GM10847 (cell line): ENCODE measurements around the gene RNF17.

Source experiments
- POLR2A ChIP-seq: IDR thresholded peaks from 2 replicates; pipeline ENCODE4 v1.6.1; 2011; ENCODE audit not compliant: insufficient read length; ENCODE audit errors: extremely low read depth

The RNF17 gene, protein sequence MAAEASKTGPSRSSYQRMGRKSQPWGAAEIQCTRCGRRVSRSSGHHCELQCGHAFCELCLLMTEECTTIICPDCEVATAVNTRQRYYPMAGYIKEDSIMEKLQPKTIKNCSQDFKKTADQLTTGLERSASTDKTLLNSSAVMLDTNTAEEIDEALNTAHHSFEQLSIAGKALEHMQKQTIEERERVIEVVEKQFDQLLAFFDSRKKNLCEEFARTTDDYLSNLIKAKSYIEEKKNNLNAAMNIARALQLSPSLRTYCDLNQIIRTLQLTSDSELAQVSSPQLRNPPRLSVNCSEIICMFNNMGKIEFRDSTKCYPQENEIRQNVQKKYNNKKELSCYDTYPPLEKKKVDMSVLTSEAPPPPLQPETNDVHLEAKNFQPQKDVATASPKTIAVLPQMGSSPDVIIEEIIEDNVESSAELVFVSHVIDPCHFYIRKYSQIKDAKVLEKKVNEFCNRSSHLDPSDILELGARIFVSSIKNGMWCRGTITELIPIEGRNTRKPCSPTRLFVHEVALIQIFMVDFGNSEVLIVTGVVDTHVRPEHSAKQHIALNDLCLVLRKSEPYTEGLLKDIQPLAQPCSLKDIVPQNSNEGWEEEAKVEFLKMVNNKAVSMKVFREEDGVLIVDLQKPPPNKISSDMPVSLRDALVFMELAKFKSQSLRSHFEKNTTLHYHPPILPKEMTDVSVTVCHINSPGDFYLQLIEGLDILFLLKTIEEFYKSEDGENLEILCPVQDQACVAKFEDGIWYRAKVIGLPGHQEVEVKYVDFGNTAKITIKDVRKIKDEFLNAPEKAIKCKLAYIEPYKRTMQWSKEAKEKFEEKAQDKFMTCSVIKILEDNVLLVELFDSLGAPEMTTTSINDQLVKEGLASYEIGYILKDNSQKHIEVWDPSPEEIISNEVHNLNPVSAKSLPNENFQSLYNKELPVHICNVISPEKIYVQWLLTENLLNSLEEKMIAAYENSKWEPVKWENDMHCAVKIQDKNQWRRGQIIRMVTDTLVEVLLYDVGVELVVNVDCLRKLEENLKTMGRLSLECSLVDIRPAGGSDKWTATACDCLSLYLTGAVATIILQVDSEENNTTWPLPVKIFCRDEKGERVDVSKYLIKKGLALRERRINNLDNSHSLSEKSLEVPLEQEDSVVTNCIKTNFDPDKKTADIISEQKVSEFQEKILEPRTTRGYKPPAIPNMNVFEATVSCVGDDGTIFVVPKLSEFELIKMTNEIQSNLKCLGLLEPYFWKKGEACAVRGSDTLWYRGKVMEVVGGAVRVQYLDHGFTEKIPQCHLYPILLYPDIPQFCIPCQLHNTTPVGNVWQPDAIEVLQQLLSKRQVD (N-terminal part only)

DNA sequence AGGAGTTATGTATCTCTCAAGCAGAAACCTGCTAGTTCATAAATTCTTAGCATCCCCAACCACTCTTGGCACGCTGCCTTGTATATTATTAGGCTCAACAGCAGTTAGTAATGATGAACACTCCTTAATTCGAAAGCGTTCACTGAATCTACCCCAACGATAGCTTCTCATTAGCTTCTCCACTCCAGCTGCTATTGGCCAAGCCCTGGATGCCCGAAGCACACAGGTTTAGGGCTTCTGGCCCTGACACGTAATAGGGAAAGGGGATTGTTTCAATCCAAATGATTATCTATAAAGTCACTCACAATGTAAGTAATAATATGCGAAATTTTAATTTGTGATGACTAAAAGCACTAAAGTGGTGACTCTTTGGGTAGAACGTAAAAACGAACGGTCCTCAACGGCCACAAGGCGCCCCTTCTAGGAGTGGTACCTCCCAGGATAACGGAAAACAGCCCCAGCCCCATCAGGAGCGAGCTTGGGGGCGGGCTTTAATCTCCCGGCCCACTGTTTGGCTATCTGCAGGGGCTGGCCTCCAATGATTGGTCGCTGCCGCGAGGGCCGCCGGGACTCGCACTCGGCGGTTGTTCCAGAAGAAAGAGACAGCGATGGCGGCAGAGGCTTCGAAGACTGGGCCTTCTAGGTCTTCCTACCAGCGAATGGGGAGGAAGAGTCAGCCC, at the start of gene RNF17:
Gene RNF17 (plus strand): TSS at position 574 of the 680 bp plus-strand sequence. CDS start 35 bp downstream, at position 609.
- no peak for TF ChIP-seq POLR2A

DNA sequence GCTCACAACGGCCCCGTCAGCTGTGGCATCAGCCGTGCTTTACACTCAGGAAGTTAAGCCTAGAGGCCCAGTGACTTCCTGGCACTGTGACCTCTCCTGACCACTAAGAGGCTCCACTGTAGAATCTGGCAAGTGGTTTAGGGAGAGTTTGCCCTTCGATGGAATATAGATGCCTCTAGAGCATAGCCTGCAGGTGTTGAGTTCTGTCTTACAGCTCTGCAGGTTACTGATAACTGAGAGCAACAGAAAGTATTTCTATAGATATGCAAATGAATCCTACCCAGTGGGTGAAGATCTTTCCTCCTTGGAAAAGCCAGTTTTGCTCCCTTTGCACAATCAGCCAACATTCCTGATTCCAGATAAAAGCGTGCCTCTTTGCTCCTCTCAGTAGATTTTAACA, 48.0 kb upstream of the RNF17 start:
- no peak for TF ChIP-seq POLR2A

DNA sequence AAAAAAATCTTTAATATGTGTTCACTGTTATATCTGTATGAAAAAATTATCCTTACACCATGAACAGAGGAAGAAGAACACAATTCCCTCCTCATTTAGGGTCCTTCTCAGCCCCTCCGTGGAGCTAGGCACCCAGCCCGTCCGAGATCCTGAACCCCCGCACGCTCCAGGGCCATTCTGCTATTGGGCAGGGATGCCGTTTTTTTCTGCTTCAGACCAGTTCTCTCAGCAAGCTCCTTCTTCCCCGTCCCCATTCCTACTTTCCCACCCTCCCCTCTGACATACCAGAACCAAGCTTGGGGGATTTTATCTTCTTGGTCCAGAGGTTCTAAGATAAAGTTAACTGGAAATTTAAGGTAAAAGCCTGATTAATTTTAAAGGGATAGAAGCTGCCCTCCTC, 47.5 kb upstream of the RNF17 start:
- no peak for TF ChIP-seq POLR2A

DNA sequence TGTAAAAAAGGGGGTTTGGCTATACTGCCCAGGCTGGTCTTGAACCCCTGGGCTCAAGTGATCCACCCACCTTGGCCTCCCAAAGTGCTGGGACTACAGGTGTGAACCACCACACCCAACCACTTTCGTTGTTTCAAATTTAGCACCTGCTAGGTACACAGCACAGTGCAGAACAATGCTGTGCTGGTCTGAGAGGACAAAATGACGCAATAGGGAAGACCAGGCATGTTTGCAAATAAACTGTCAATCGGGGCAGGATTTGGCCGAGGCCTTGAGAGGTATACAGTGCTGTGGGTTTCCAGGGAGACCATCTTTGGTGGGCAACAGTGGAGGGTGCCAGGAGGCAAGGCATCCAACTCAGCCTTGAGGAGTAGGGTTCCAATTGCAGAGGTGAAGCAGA, 46.8 kb upstream of the RNF17 start:
- TF ChIP-seq POLR2A: no peak

DNA sequence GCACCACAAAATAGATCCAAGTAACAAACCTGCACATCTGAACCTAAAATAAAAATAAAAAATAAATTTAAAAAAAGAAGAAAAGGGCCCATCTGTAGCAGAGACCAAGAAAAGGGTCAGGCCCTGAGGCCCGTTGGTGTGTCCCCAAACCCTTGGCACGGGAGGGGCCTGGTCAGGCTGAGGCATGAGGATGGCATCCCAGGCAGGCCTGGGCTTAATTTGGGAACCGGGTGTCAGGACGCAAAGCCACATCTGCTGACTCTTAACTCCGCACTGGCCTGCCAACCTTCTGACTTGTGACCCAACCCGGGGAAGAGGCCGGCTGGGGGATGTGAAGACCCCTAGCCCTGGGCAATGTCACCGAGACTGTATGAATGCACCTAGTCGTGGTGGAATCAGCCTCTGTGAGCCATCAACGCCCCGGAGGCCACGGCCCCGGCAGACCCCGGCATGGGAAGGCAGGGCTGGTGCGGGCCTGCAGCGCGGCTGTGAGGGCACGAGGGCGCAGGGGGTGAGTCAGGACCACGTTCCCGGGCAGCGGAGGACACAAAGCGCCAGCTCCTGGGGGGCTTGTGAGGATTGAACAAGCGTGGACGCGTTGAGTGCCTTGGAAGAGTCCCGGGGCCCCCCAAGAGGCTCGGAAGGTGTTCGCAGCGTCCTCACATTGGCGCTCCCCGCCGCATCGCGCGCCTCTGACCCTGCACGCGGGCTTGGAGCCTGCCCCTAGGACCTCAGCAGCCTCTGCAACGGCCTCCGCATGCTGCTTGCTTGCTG, 45.6 kb upstream of the RNF17 start:
- TF ChIP-seq POLR2A: no peak

DNA sequence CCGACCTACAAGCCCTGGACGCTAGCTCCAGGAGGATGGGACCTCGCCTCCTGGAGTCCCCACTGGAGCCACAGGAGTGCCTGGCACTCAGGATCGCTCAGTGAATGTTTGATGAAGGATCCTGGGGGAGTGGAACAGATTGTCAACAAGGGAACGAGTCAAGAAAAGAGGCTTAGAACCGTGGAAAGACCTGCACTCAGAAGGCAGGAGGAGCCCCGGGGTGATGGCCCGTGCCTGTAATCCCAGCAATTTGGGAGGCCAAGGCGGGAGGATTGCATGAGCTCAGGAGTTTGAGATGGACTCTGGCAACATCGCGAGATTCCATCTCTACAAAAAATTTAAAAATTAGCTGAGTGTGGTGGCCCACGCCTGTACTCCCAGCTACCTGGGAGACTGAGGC, 44.8 kb upstream of the RNF17 start:
- TF ChIP-seq POLR2A: no peak

DNA sequence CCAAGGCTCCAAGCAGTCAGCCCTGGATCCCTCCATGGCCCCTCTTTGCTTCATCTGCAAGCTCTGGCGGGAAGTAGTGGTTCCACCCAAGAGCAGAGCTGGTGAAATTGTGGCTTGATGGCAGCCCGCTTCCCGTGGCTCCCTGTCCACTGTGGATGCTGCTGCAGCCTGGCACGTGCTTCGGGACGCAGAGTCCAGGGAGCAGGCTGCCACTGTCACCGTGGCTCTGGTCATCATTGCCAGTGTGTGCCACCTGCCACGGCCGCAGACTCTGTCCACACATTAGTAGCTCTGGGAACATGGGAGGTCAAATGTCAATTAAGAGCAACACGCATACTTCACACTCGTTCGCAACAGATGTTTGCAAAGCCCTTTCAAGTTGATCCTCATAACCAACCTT, 40.8 kb upstream of the RNF17 start:
- TF ChIP-seq POLR2A: no peak

DNA sequence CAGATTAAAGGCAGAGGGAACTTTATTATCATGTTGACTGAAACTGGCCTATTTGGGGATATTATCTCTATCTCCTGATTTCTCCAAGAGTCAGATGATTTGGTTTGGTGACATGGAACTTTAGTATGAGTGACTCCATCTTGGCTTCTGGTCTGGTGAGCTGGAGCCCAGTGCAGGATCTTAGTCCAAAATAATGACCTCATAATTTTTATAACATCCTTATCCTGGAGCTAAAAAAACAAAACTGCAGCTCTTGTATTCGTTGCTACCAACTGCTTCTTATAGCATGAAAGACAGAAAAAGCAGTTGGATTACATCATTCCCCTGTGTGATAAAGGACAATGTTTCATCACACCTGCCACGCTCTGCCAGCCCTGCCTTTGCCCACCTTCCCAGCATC, 39.3 kb upstream of the RNF17 start:
- no peak for TF ChIP-seq POLR2A

DNA sequence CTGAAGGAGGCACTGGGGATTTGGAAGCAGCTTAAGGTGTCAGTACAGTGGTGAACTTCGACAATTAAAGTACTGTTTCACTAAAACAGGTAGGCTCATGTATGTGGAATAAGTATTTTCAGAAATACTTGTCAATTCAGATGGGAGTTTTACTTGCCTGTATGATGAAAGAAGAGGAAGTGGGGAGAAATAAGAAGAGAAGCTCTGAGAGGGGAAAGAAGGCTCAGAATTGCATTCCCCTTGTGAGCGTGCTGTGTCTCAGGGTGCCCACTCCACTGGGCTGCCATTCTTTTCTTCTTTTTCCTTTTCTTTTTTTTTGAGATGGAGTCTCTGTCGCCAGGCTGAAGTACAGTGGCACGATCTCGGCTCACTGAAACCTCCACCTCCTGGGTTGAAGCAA, 38.6 kb upstream of the RNF17 start:
- no peak for TF ChIP-seq POLR2A

DNA sequence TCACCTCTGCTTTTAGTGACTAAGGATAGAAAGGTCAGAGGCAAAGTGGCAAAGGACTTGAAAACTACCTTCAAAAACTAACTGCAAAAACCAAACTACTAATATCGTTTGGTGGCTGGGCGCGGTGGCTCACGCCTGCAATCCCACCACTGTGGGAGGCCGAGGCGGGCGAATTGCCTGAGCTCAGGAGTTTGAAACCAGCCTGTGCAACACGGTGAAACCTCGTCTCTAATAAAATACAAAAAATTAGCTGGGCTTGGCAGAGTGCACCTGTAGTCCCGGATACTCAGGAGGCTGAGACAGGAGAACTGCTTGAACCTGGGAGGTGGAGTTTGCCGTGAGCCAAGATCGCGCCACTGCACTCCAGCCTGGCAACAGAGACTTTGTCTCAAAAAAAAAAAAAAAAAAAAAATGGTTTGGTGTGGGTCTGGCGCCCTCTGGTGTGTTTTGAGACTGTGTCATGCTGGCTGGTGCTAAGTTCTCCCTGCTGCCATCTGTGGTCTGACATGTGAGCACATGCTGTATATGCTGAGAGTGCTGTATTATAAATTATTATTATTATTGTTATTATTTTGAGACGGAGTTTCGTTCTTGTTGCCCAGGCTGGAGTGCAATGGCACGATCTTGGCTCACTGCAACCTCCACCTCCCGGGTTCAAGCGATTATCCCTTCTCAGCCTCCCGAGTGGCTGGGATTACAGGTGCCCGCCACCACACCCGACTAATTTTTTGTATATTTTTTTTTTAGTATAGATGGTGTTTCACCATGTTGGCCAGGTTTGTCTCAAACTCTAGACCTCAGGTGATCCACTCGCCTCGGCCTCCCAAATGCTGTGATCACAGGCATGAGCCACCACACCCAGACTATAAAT, 36.0 kb upstream of the RNF17 start:
- TF ChIP-seq POLR2A: no peak

DNA sequence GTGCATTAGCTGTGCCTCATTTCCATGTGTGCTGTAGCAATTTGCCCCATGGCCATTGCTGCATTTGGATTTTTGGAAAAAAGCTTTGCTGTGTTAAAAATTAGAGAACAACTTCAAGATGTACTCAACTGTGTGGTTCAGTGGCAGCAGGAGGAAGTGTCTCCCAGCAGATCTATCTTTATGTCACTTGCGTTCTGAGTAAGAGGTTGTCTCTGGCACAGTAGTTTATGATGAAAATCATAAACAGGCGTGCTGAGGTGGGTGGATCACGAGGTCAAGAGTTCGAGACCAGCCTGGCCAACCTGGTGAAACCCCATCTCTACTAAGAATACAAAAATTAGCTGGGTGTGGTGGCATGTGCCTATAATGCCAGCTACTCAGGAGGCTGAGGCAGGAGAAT, 29.0 kb upstream of the RNF17 start:
- TF ChIP-seq POLR2A: no peak

DNA sequence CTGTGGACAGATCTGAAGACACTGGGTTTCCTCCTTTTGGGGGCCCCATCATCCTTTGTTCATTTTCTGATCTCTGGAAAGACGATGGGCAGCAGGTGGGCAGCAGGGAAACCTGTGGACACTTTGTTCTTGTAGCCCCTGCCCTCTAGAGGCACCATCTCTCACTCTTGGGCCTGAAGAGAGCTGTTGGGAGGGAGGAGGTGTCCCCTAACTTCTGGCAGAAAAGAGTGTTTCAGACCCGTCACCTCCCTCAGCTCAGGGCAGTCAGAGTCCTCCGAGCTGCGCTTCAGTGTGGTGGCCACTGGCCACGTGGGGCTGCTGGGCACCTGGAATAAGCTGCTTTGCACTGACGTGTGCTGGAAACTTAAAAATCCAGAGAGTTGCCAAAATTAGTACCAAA, 26.9 kb upstream of the RNF17 start:
- no peak for TF ChIP-seq POLR2A

DNA sequence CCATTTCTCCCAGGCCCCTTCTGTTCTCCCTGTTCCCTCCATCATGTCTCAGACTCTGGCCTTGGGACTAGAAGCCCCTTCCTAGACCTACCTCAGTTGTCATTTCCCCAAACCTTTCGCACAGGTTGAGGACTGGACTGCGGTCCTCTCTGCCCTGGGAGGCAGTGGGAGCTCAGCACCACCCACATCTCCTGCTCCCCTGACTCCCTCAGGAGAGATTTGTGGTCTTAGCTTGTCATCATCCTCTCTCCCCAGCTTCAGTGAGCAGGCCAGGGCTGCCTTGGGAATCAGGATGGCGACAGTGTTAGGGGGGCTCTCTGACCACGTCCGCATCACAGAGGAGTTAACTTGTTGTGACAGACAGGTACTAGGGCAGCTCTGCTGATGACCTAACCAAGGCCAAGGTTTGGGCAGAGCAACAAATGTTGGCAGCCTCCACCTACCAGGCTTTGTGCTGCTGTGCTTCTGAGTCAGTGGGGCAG, 25.6 kb upstream of the RNF17 start:
- no peak for TF ChIP-seq POLR2A
